Keratinocyte (primary cell): ENCODE measurements around the gene ZFP1. TPM values are rescaled to one million over a fixed set of nuclear protein-coding genes. Genes with fewer than 3 reads are reported as not detected.

Source experiments
- DNase-seq: peaks from one replicate; pipeline ENCODE4 v3.0.0-alpha.2; 2011; ENCODE audit warnings: low read depth, missing footprints, low spot score
- FAIRE-seq: peaks from 2 replicates; lab custom pipeline; 2011; peaks lifted over from hg19 to GRCh38; lab: Jason Lieb, UNC
- H2AFZ ChIP-seq: 2 replicates; pipeline ENCODE4 v1.6.0; 2012; ENCODE audit warnings: low read length, control low read depth, inconsistent platforms; ENCODE audit not compliant: control insufficient read depth
- H3K27ac ChIP-seq: 2 replicates; pipeline ENCODE4 v1.5.1; 2011; ENCODE audit warnings: low read length; ENCODE audit not compliant: control insufficient read depth, insufficient read depth
- H3K27me3 ChIP-seq: 3 replicates; pipeline ENCODE4 v1.6.0; 2011; ENCODE audit warnings: low read length; ENCODE audit not compliant: control insufficient read depth, insufficient read depth; ENCODE audit errors: extremely low read depth
- H3K36me3 ChIP-seq, 2 experiments: 2 replicates in 1 of 2; 3 replicates in 1 of 2; pipeline ENCODE4 v1.5.1; 2011; ENCODE audit warnings: low read length in 2 of 2, mild to moderate bottlenecking in 1 of 2; ENCODE audit not compliant: control insufficient read depth in 2 of 2, insufficient read depth in 2 of 2; ENCODE audit errors: extremely low read depth in 1 of 2
- H3K4me1 ChIP-seq: 3 replicates; pipeline ENCODE4 v1.5.1; 2011; ENCODE audit warnings: low read length; ENCODE audit not compliant: control insufficient read depth, insufficient read depth; ENCODE audit errors: extremely low read depth
- H3K4me2 ChIP-seq: 3 replicates; pipeline ENCODE4 v1.6.0; 2011; ENCODE audit warnings: low read depth, low read length; ENCODE audit not compliant: control insufficient read depth, insufficient read depth; ENCODE audit errors: extremely low read depth
- H3K4me3 ChIP-seq, 3 experiments: fragments of 200-600 bp in 1 of 3; sonication (generic) in 1 of 3; 2 replicates in 2 of 3; 3 replicates in 1 of 3; pipeline ENCODE4 v1.5.1; 2011 to 2016; ENCODE audit warnings: low read length in 3 of 3, mild to moderate bottlenecking in 3 of 3, control low read depth in 2 of 3, inconsistent platforms in 1 of 3, low read depth in 1 of 3, mixed read lengths in 1 of 3, mixed run types in 1 of 3, moderate library complexity in 1 of 3; ENCODE audit not compliant: control insufficient read depth in 2 of 3, insufficient read depth in 2 of 3; ENCODE audit errors: extremely low read depth in 1 of 3
- H3K79me2 ChIP-seq: 2 replicates; pipeline ENCODE4 v1.6.0; 2012; ENCODE audit warnings: low read length; ENCODE audit not compliant: control insufficient read depth, insufficient read depth
- H3K9ac ChIP-seq: 3 replicates; pipeline ENCODE4 v1.6.0; 2011; ENCODE audit warnings: low read length; ENCODE audit not compliant: control insufficient read depth, insufficient read depth; ENCODE audit errors: extremely low read depth
- H3K9me1 ChIP-seq: 3 replicates; pipeline ENCODE4 v1.6.0; 2011; ENCODE audit warnings: low read length; ENCODE audit not compliant: control insufficient read depth, insufficient read depth; ENCODE audit errors: extremely low read depth
- H3K9me3 ChIP-seq: 2 replicates; pipeline ENCODE4 v1.5.1; 2012; ENCODE audit warnings: low read depth, low read length; ENCODE audit not compliant: control insufficient read depth
- H4K20me1 ChIP-seq: 3 replicates; pipeline ENCODE4 v1.6.0; 2011; ENCODE audit warnings: low read length; ENCODE audit not compliant: control insufficient read depth, insufficient read depth; ENCODE audit errors: extremely low read depth
- EZH2 ChIP-seq: IDR thresholded peaks from one replicate; pipeline ENCODE4 v1.6.1; 2012; ENCODE audit warnings: inconsistent platforms, mild to moderate bottlenecking, low read length, moderate library complexity
- dilution Hi-C: fragments of 300-500 bp; cut with MboI; formaldehyde crosslinking; loops from one replicate; pipeline ENCODE4 v1.7.0; 2020; ENCODE audit warnings: low sequenced_read_pairs; ENCODE audit not compliant: extremely low pct_ligation_motif_present
- polyA plus RNA-seq, 5 experiments: library from polyadenylated mRNA; depleted of rRNA in 3 of 5; stranded (reverse) in 3 of 5; stranded (forward) in 1 of 5; unstranded in 1 of 5; fragments of >200 nt; gene quantifications; 1 replicate in 1 of 5; 2 replicates in 3 of 5; 3 replicates in 1 of 5; pipeline versions ENCODE4 v1.2.1 to v1.2.3, GENCODE V29; 2011 to 2012; ENCODE audit warnings: missing spikeins in 2 of 5, low read depth in 1 of 5, low replicate concordance in 1 of 5
- TF ChIP-seq, protein P1 (sequence below), 3 experiments: IDR thresholded peaks in 1 of 3; conservative IDR thresholded peaks in 1 of 3; optimal IDR thresholded peaks in 1 of 3; 2 replicates in 2 of 3; 3 replicates in 1 of 3; pipeline versions ENCODE3 to v1.5.1; 2011; ENCODE audit warnings: low read length in 3 of 3, mild to moderate bottlenecking in 3 of 3, moderate library complexity in 2 of 3, control low read depth in 1 of 3, inconsistent platforms in 1 of 3; ENCODE audit not compliant: insufficient read depth in 2 of 3; ENCODE audit errors: extremely low read depth in 1 of 3

ZFP1 gene
- polyA plus RNA-seq, 1 donor (not counting 4 experiments of a cell fraction or from before 2014, with no cell fraction given) = 8.6 TPM

DNA sequence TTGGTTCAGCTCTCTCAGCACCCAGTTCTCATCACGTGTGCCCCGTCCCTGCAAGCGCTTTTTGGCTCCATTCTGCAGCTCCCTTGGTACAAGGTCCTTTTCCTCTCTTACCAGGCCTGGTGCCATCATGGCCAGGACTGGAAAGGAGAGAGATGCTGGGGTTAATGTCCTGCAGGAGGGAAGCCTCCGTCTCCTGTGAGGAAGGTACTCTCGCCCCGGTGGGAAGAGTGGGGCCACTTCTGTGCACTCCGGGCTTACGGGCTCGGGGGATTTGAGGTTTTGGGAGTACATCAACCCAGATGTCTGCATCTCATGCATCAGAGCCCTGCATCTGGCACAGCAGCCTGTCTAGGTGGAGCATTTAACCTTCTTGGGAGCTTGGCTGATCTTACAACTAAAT is 48.5 kb downstream of the ZFP1 start:
- no peak for FAIRE-seq
- no peak overlapping the region for H3K4me3 ChIP-seq
- no peak overlapping the region for H2AFZ ChIP-seq
- H3K27ac ChIP-seq = no peak overlapping the region
- H3K79me2 ChIP-seq = no peaks in the 10 kb centered on the region
- peaks cover 11% of the 10 kb centered on the region for H3K27me3 ChIP-seq
- H3K9ac ChIP-seq = no peak overlapping the region
- dilution Hi-C loops = no loop called here
- H3K4me1 ChIP-seq = no peaks in the 10 kb centered on the region
- H3K4me2 ChIP-seq = no peak overlapping the region
- H4K20me1 ChIP-seq = no peaks in the 10 kb centered on the region
- no peaks in the 10 kb centered on the region for H3K9me3 ChIP-seq
- DNase-seq = no peak
- H3K36me3 ChIP-seq = no peaks in the 10 kb centered on the region
- no peaks in the 10 kb centered on the region for H3K9me1 ChIP-seq
- no peak for TF ChIP-seq EZH2
- TF ChIP-seq, protein P1, sequence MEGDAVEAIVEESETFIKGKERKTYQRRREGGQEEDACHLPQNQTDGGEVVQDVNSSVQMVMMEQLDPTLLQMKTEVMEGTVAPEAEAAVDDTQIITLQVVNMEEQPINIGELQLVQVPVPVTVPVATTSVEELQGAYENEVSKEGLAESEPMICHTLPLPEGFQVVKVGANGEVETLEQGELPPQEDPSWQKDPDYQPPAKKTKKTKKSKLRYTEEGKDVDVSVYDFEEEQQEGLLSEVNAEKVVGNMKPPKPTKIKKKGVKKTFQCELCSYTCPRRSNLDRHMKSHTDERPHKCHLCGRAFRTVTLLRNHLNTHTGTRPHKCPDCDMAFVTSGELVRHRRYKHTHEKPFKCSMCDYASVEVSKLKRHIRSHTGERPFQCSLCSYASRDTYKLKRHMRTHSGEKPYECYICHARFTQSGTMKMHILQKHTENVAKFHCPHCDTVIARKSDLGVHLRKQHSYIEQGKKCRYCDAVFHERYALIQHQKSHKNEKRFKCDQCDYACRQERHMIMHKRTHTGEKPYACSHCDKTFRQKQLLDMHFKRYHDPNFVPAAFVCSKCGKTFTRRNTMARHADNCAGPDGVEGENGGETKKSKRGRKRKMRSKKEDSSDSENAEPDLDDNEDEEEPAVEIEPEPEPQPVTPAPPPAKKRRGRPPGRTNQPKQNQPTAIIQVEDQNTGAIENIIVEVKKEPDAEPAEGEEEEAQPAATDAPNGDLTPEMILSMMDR (optimal IDR thresholded peaks at IDR 0.05 in 1 of 3, IDR thresholded peaks at IDR 0.05 in 1 of 3, conservative IDR thresholded peaks at IDR 0.05 in 1 of 3; ENCODE audit: extremely low read depth in 1 of 3, insufficient read depth in 2 of 3, low read length in 3 of 3) = no peak

DNA sequence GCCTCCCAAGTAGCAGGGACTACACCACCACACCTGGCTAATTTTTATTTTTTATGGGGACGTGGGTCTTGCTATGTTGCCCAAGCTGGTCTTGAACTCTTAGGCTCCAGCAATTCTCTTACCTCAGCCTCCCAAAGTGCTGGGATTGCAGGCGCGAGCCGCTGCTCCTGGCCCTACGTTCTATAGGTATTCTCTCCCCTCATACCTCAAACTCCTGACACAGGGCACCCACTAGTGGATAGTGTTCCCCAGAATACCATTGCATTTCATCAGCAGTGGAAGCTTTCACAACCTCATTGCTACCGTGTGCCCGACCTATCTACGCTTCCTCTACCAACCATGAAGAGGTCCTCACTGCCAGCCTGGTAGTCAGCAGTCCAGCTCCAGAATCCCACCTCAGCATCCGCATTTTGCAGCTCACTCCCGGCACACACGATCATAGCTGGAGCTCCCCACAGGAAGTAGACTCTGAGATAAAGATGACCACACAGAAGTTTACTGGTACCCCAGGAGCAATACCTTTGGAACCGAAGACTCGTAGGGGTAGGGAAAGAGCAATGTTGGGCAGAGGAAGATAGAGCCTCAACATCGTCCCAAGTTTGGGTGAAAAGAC is 49.3 kb downstream of the ZFP1 start:
- no peak overlapping the region for H3K27ac ChIP-seq
- no peaks in the 10 kb centered on the region for H3K79me2 ChIP-seq
- H3K9me3 ChIP-seq = no peaks in the 10 kb centered on the region
- no peaks in the 10 kb centered on the region for H3K36me3 ChIP-seq
- no peaks in the 10 kb centered on the region for H3K4me1 ChIP-seq
- H2AFZ ChIP-seq = no peak overlapping the region
- DNase-seq = no peak
- no peaks in the 10 kb centered on the region for H4K20me1 ChIP-seq
- dilution Hi-C loops = no loop called here
- no peak overlapping the region for H3K4me2 ChIP-seq
- TF ChIP-seq EZH2 = no peak
- TF ChIP-seq, protein P1 (optimal IDR thresholded peaks at IDR 0.05 in 1 of 3, IDR thresholded peaks at IDR 0.05 in 1 of 3, conservative IDR thresholded peaks at IDR 0.05 in 1 of 3; ENCODE audit: extremely low read depth in 1 of 3, insufficient read depth in 2 of 3, low read length in 3 of 3) = peak in 1 of 3 experiments; percentile 11
- no peak for FAIRE-seq
- H3K27me3 ChIP-seq = peaks cover 11% of the 10 kb centered on the region
- H3K9ac ChIP-seq = no peak overlapping the region
- no peak overlapping the region for H3K4me3 ChIP-seq
- H3K9me1 ChIP-seq = no peaks in the 10 kb centered on the region
